CD4-positive, alpha-beta memory T cell (primary cell): ENCODE data around the gene RARRES2. TPM values are rescaled to one million over a fixed set of nuclear protein-coding genes. Genes with fewer than 3 reads are reported as not detected.

ENCODE experiments used
- CTCF ChIA-PET: fragments of 350-600 bp; sonication (Branson Sonifier 250); formaldehyde crosslinking; loops from one replicate; lab custom pipeline; 2021; ENCODE audit warnings: inconsistent platforms; ENCODE audit not compliant: partially characterized antibody; lab: Charles Lee
- POLR2A ChIA-PET: fragments of 350-600 bp; sonication (Branson Sonifier 250); formaldehyde crosslinking; loops from one replicate; lab custom pipeline; 2021; ENCODE audit not compliant: partially characterized antibody; lab: Charles Lee
- DNase-seq, 5 donors: peaks; one replicate each; pipeline versions ENCODE4 v3.0.0 to v3.0.0-alpha.2; 2020 to 2022; ENCODE audit warnings: mixed read lengths in 1 of 5
- H3K27ac ChIP-seq: one replicate; pipeline ENCODE4 v1.7.0; 2013; ENCODE audit warnings: low read depth, low read length
- H3K27me3 ChIP-seq: 2 replicates; pipeline ENCODE4 v1.7.0; 2013; ENCODE audit warnings: mild to moderate bottlenecking, low read length, moderate library complexity; ENCODE audit not compliant: insufficient read depth
- H3K36me3 ChIP-seq: 2 replicates; pipeline ENCODE4 v1.7.0; 2013; ENCODE audit warnings: mild to moderate bottlenecking, low read length, moderate library complexity; ENCODE audit not compliant: insufficient read depth
- H3K4me1 ChIP-seq: 2 replicates; pipeline ENCODE4 v1.7.0; 2013; ENCODE audit warnings: mild to moderate bottlenecking, low read length, moderate library complexity; ENCODE audit not compliant: insufficient read depth
- H3K4me3 ChIP-seq, 2 donors: one replicate each; pipeline ENCODE4 v1.7.0; 2013; ENCODE audit warnings: low read length in 2 of 2, mild to moderate bottlenecking in 1 of 2
- H3K9me3 ChIP-seq, 2 donors: one replicate each; pipeline ENCODE4 v1.7.0; 2013; ENCODE audit warnings: low read length in 2 of 2, control low read depth in 1 of 2; ENCODE audit not compliant: control insufficient read depth in 1 of 2
- H3K27ac Mint-ChIP-seq, 7 donors: one replicate each; pipeline ENCODE4 v1.8.0; 2020 to 2021; ENCODE audit warnings: mixed read lengths in 7 of 7, mild to moderate bottlenecking in 6 of 7, inconsistent platforms in 3 of 7, moderate library complexity in 3 of 7
- H3K27me3 Mint-ChIP-seq, 2 donors: one replicate each; pipeline ENCODE4 v1.8.0; 2020 to 2021; ENCODE audit warnings: mixed read lengths in 2 of 2
- H3K36me3 Mint-ChIP-seq, 2 donors: one replicate each; pipeline ENCODE4 v1.8.0; 2020 to 2021; ENCODE audit warnings: mixed read lengths in 2 of 2, inconsistent platforms in 1 of 2, mild to moderate bottlenecking in 1 of 2
- H3K4me1 Mint-ChIP-seq, 4 donors: one replicate each; pipeline ENCODE4 v1.8.0; 2020 to 2021; ENCODE audit warnings: mixed read lengths in 4 of 4, mild to moderate bottlenecking in 1 of 4
- H3K4me3 Mint-ChIP-seq, 8 donors: one replicate each; pipeline ENCODE4 v1.8.0; 2020 to 2021; ENCODE audit warnings: mixed read lengths in 8 of 8, mild to moderate bottlenecking in 7 of 8, moderate library complexity in 6 of 8, inconsistent platforms in 3 of 8
- H3K9me3 Mint-ChIP-seq, 8 donors: one replicate each; pipeline ENCODE4 v1.8.0; 2020 to 2021; ENCODE audit warnings: mixed read lengths in 8 of 8, mild to moderate bottlenecking in 5 of 8, inconsistent platforms in 3 of 8, moderate library complexity in 1 of 8
- intact Hi-C: fragments of 100-400 bp; cut with micrococcal nuclease; formaldehyde crosslinking; loops from one replicate; pipeline ENCODE4 v1.15.1; 2023
- polyA plus RNA-seq, 2 donors: library from polyadenylated mRNA; unstranded; fragments of 300-500 nt; fragmentation: Illumina TruSeq; gene quantifications; one replicate each; pipeline ENCODE4 v1.2.3, GENCODE V29; 2021
- total RNA-seq, 2 experiments: library from RNA; stranded (reverse); gene quantifications; one replicate each; pipeline ENCODE4 v1.2.3, GENCODE V29; 2021

The RARRES2 gene
- total and polyA plus RNA-seq, 4 experiments from 2014 or later = not detected

GRCh38 chr7:150340024-150340749 is 1.2 kb downstream of the RARRES2 start:
- intact Hi-C loops = no loop called here
- no peak for DNase-seq
- no peak overlapping the region for H3K27ac Mint-ChIP-seq
- H3K4me1 Mint-ChIP-seq = peaks cover 0 to 6% (median 3%) of the 10 kb centered on the region in 4 donors
- H3K27me3 Mint-ChIP-seq = peaks cover 18 to 26% of the 10 kb centered on the region in 2 donors
- H3K9me3 Mint-ChIP-seq = peaks cover 0 to 17% (median under 1%) of the 10 kb centered on the region in 8 donors
- Histone ChIP-seq H3K27ac (no peak overlapping the region), H3K27me3 (peaks cover 5% of the 10 kb centered on the region), H3K36me3 (no peaks in the 10 kb centered on the region), H3K4me1 (no peaks in the 10 kb centered on the region), H3K9me3 (no peaks in the 10 kb centered on the region), H3K4me3 (no peak overlapping the region)
- H3K4me3 Mint-ChIP-seq = no peak overlapping the region
- CTCF ChIA-PET = no interaction called here
- peaks cover 11 to 19% of the 10 kb centered on the region in 2 donors for H3K36me3 Mint-ChIP-seq
- POLR2A ChIA-PET = interaction anchor here (1.3 kb wide), 1 partner anchor 9 kb away, joined by 3 read pairs; no protein-coding TSS in a partner anchor

DNA sequence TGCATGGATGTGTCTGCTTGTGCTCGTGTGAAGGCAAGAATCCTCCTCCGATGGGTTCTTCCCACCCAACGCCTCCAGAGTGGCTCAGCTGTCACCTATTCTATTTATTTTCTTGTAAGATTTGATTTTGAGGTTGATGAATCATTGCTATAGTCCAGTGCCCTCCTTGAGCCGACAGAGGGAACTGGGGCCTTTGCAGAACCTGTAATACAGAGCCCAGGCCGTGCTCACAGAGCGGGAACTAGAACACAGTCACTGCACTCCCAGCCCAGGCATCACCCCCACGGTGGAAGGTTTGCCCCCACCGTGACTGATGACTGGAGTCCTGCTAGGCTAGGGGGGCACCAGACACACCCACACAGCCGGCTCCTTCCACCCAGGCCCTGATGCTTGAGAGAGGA is 2.0 kb downstream of the RARRES2 start:
- H3K9me3 ChIP-seq = no peaks in the 10 kb centered on the region
- H3K4me3 ChIP-seq = no peak overlapping the region
- no peaks in the 10 kb centered on the region for H3K36me3 ChIP-seq
- no peak overlapping the region for H3K27ac ChIP-seq
- no peak for DNase-seq
- POLR2A ChIA-PET = interaction anchor here (1.3 kb wide), 1 partner anchor 10 kb away, joined by 3 read pairs; no protein-coding TSS in a partner anchor
- CTCF ChIA-PET = no interaction called here
- H3K9me3 Mint-ChIP-seq = peaks cover 0 to 11% (median under 1%) of the 10 kb centered on the region in 8 donors
- H3K4me1 Mint-ChIP-seq = peaks cover 0 to 6% (median 3%) of the 10 kb centered on the region in 4 donors
- no peak overlapping the region for H3K4me3 Mint-ChIP-seq
- peak overlapping the region in 1 of 7 donors; percentile 36 for H3K27ac Mint-ChIP-seq
- H3K27me3 Mint-ChIP-seq = peaks cover 18 to 24% of the 10 kb centered on the region in 2 donors
- H3K27me3 ChIP-seq = peaks cover 5% of the 10 kb centered on the region
- H3K4me1 ChIP-seq = no peaks in the 10 kb centered on the region
- H3K36me3 Mint-ChIP-seq = peaks cover 10 to 19% of the 10 kb centered on the region in 2 donors
- intact Hi-C loops = no loop called here

- Mint-ChIP-seq H3K36me3 (peaks cover 10 to 12% of the 10 kb centered on the region in 2 donors), H3K9me3 (peaks cover 0 to 2% (median 0%) of the 10 kb centered on the region in 8 donors), H3K27me3 (peaks cover 14 to 18% of the 10 kb centered on the region in 2 donors), H3K4me1 (peaks cover 0 to 6% (median 3%) of the 10 kb centered on the region in 4 donors), H3K4me3 (no peak overlapping the region), H3K27ac (no peak overlapping the region)
- intact Hi-C loops = no loop called here
- H3K4me1 ChIP-seq = no peaks in the 10 kb centered on the region
- H3K9me3 ChIP-seq = no peaks in the 10 kb centered on the region
- POLR2A ChIA-PET = no interaction called here
- H3K27me3 ChIP-seq = peaks cover 5% of the 10 kb centered on the region
- no peak overlapping the region for H3K27ac ChIP-seq
- CTCF ChIA-PET = no interaction called here
- H3K4me3 ChIP-seq = no peak overlapping the region
- H3K36me3 ChIP-seq = no peaks in the 10 kb centered on the region
- no peak for DNase-seq
Observed at GRCh38 chr7:150338166-150338829, 3.1 kb downstream of the RARRES2 start.

GRCh38 chr7:150337659-150338081 is 3.8 kb downstream of the RARRES2 start:
- peaks cover 10 to 12% of the 10 kb centered on the region in 2 donors for H3K36me3 Mint-ChIP-seq
- no peaks in the 10 kb centered on the region for H3K9me3 Mint-ChIP-seq
- Histone ChIP-seq H3K27me3 (peaks cover 5% of the 10 kb centered on the region), H3K4me3 (no peak overlapping the region), H3K36me3 (no peaks in the 10 kb centered on the region), H3K27ac (no peak overlapping the region), H3K9me3 (no peaks in the 10 kb centered on the region), H3K4me1 (no peaks in the 10 kb centered on the region)
- peaks cover 10 to 12% of the 10 kb centered on the region in 2 donors for H3K27me3 Mint-ChIP-seq
- intact Hi-C loops = no loop called here
- DNase-seq = no peak
- H3K4me1 Mint-ChIP-seq = peaks cover 0 to 6% (median 3%) of the 10 kb centered on the region in 4 donors
- no peak overlapping the region for H3K4me3 Mint-ChIP-seq
- ChIA-PET CTCF (no interaction called here), POLR2A (no interaction called here)
- peak overlapping the region in 2 of 7 donors; percentile 55 to 66 for H3K27ac Mint-ChIP-seq

- no peaks in the 10 kb centered on the region for H3K9me3 ChIP-seq
- ChIA-PET CTCF (no interaction called here), POLR2A (no interaction called here)
- no peaks in the 10 kb centered on the region for H3K36me3 ChIP-seq
- no peaks in the 10 kb centered on the region for H3K9me3 Mint-ChIP-seq
- H3K4me1 Mint-ChIP-seq = peaks cover 0 to 6% (median 2%) of the 10 kb centered on the region in 4 donors
- H3K27me3 ChIP-seq = peaks cover 4% of the 10 kb centered on the region
- H3K27ac Mint-ChIP-seq = no peak overlapping the region
- intact Hi-C loops = no loop called here
- H3K4me1 ChIP-seq = no peaks in the 10 kb centered on the region
- H3K27ac ChIP-seq = no peak overlapping the region
- H3K27me3 Mint-ChIP-seq = peaks cover 8% of the 10 kb centered on the region in 2 donors
- DNase-seq = no peak
- peaks cover 10 to 12% of the 10 kb centered on the region in 2 donors for H3K36me3 Mint-ChIP-seq
- no peak overlapping the region for H3K4me3 ChIP-seq
- H3K4me3 Mint-ChIP-seq = no peak overlapping the region
Observed at GRCh38 chr7:150337179-150337578, 4.2 kb downstream of the RARRES2 start.

DNA sequence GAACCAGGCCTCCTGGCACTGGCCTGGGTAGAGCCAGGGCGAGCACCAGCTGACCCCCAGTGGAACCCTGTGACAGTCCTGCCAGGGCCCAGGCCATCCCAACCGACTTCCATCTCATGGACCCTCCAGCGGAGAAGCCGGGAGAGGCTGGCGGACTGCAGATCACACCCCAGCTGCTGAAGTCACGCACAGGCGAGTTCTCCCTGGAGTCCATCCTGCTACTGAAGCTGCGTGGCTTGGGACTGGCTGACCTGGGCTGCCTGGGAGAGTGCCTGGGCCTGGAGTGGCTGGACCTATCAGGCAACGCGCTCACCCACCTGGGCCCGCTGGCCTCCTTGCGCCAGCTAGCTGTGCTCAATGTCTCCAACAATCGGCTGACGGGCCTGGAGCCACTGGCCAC is 4.7 kb downstream of the RARRES2 start:
- ChIA-PET POLR2A (no interaction called here), CTCF (no interaction called here)
- H3K4me3 Mint-ChIP-seq = no peak overlapping the region

DNA sequence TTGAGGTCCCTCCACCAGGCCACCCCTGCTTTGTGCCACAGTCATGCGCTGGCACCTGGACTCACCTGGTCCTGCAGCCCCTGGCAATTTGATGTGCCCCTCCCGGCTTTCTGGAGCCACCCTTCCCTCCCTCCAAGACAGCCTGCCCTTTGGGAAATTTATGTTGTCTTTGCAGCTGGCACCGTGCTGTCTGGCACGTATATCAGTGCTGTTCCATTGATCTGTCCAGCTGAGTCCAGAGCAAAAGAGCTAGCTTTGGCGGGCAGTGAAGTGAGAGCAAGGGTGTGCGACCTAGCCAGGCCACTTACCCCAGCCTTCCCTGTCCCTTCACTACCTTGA is 5.7 kb downstream of the RARRES2 start:
- H3K9me3 Mint-ChIP-seq = no peaks in the 10 kb centered on the region
- no peak overlapping the region for H3K4me3 Mint-ChIP-seq
- no peak overlapping the region for H3K4me3 ChIP-seq
- peaks cover 2 to 3% of the 10 kb centered on the region in 2 donors for H3K27me3 Mint-ChIP-seq
- POLR2A ChIA-PET = no interaction called here
- H3K27ac ChIP-seq = no peak overlapping the region
- peaks cover 12 to 19% of the 10 kb centered on the region in 2 donors for H3K36me3 Mint-ChIP-seq
- no peak overlapping the region for H3K27ac Mint-ChIP-seq
- no peaks in the 10 kb centered on the region for H3K27me3 ChIP-seq
- no peaks in the 10 kb centered on the region for H3K9me3 ChIP-seq
- CTCF ChIA-PET = no interaction called here
- DNase-seq = no peak
- peaks cover 0 to 6% (median 0%) of the 10 kb centered on the region in 4 donors for H3K4me1 Mint-ChIP-seq
- H3K4me1 ChIP-seq = no peaks in the 10 kb centered on the region
- intact Hi-C loops = no loop called here
- H3K36me3 ChIP-seq = no peaks in the 10 kb centered on the region

More for the DNA sequence above, 4.7 kb downstream of the RARRES2 start:
- no peaks in the 10 kb centered on the region for H3K36me3 ChIP-seq
- no peaks in the 10 kb centered on the region for H3K9me3 Mint-ChIP-seq
- no peak overlapping the region for H3K27ac ChIP-seq
- H3K27ac Mint-ChIP-seq = no peak overlapping the region
- peaks cover 10 to 12% of the 10 kb centered on the region in 2 donors for H3K36me3 Mint-ChIP-seq
- intact Hi-C loops = no loop called here
- H3K9me3 ChIP-seq = no peaks in the 10 kb centered on the region
- no peak for DNase-seq
- no peaks in the 10 kb centered on the region for H3K4me1 ChIP-seq
- H3K27me3 ChIP-seq = no peaks in the 10 kb centered on the region
- no peak overlapping the region for H3K4me3 ChIP-seq
- H3K4me1 Mint-ChIP-seq = peaks cover 0 to 6% (median under 1%) of the 10 kb centered on the region in 4 donors
- H3K27me3 Mint-ChIP-seq = peaks cover 3 to 5% of the 10 kb centered on the region in 2 donors
